Nephron progenitor cell (in vitro differentiated cells): Measurements from ENCODE around the gene ZFR.

ENCODE experiments used
- DNase-seq: peaks from one replicate; pipeline ENCODE4 v3.0.0; 2021
- H3K27ac Mint-ChIP-seq: 2 replicates; pipeline ENCODE4 v1.8.0; 2021; ENCODE audit warnings: mild to moderate bottlenecking, moderate library complexity, mixed read lengths
- H3K27me3 Mint-ChIP-seq: 2 replicates; pipeline ENCODE4 v1.8.0; 2021; ENCODE audit warnings: mild to moderate bottlenecking, low read depth, mixed read lengths; ENCODE audit not compliant: poor library complexity
- H3K36me3 Mint-ChIP-seq: 2 replicates; pipeline ENCODE4 v1.8.0; 2021; ENCODE audit warnings: low read depth, mixed read lengths
- H3K4me1 Mint-ChIP-seq: 2 replicates; pipeline ENCODE4 v1.8.0; 2021; ENCODE audit warnings: mixed read lengths
- H3K4me3 Mint-ChIP-seq: 2 replicates; pipeline ENCODE4 v1.8.0; 2021; ENCODE audit warnings: mild to moderate bottlenecking, moderate library complexity, mixed read lengths
- H3K9me3 Mint-ChIP-seq: 2 replicates; pipeline ENCODE4 v1.8.0; 2021; ENCODE audit warnings: mild to moderate bottlenecking, moderate library complexity, mixed read lengths
- TF ChIP-seq, protein P1 (sequence below): fragments of 200-600 bp; sonication (generic); IDR thresholded peaks from 2 replicates; pipeline ENCODE4 v1.5.0; 2021; ENCODE audit warnings: antibody characterized with exemption

Gene ZFR

DNA sequence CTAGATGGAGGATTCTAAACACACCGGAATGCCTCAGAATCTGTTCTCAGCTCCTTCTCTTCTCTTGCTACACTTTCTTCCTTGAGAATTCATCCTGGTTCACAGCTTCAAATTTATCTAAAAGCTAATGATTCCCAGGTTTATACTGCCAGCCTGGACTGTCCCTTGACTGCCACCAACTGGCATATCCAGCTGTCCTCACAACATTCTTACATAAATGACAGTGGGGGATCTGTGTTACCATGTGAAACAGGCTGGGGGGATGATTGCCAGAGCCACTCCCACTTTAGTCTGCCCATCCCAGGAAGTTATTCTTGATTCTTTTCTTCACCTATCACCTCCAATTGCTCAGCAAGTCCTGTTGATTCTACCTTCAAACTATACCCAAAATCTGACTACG is 27.2 kb upstream of the ZFR start:
- Mint-ChIP-seq H3K4me3 (no peak overlapping the region), H3K9me3 (peaks cover 3% of the 10 kb centered on the region), H3K36me3 (no peaks in the 10 kb centered on the region), H3K27me3 (no peaks in the 10 kb centered on the region), H3K4me1 (peaks cover 41% of the 10 kb centered on the region), H3K27ac (peak overlapping the region; percentile 55)
- TF ChIP-seq, protein P1, sequence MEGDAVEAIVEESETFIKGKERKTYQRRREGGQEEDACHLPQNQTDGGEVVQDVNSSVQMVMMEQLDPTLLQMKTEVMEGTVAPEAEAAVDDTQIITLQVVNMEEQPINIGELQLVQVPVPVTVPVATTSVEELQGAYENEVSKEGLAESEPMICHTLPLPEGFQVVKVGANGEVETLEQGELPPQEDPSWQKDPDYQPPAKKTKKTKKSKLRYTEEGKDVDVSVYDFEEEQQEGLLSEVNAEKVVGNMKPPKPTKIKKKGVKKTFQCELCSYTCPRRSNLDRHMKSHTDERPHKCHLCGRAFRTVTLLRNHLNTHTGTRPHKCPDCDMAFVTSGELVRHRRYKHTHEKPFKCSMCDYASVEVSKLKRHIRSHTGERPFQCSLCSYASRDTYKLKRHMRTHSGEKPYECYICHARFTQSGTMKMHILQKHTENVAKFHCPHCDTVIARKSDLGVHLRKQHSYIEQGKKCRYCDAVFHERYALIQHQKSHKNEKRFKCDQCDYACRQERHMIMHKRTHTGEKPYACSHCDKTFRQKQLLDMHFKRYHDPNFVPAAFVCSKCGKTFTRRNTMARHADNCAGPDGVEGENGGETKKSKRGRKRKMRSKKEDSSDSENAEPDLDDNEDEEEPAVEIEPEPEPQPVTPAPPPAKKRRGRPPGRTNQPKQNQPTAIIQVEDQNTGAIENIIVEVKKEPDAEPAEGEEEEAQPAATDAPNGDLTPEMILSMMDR: no peak
- no peak for DNase-seq

DNA sequence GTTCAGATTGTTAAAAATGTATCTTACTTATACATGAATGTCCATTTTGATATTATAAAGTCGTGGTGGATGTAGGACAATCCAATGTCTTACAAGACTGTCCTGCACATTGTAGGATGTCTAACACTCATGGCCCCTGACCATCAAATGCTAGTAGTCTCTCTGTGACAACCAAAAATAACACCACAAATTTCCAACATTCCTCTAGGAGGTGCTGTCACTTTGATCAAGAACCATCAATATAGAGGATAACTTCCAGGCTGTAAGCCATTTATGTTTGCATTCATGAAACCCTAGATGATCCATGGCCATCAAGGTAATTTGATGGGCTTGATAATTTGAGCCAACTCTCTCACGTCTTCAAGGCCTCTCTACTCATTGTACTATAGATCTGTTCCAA is 20.5 kb upstream of the ZFR start:
- H3K4me3 Mint-ChIP-seq: no peak overlapping the region
- H3K9me3 Mint-ChIP-seq: no peaks in the 10 kb centered on the region
- no peak for DNase-seq
- peaks cover 3% of the 10 kb centered on the region for H3K27me3 Mint-ChIP-seq
- no peaks in the 10 kb centered on the region for H3K36me3 Mint-ChIP-seq
- H3K4me1 Mint-ChIP-seq: no peaks in the 10 kb centered on the region
- TF ChIP-seq, protein P1: no peak
- H3K27ac Mint-ChIP-seq: no peak overlapping the region

DNA sequence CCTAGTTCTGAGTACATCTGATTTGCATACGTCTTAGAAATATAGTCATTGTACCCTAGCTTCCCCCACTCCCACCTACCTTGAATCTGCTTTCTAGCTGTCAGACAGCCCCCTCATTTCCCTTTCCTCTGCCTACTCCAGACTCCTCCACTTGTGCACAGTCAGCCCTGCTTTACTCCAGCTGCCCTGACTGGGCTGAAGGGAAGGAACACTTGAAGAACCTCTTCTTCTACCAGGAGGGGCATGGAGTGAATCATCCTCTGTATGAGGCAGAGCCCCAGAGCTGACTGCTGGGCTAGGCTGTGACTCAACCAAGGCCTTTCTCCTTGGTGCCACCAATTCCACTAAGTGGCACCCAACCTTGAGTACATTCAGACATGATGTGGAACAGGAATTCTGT is 18.1 kb upstream of the ZFR start:
- peaks cover 13% of the 10 kb centered on the region for H3K27me3 Mint-ChIP-seq
- no peaks in the 10 kb centered on the region for H3K4me1 Mint-ChIP-seq
- TF ChIP-seq, protein P1: no peak
- DNase-seq: no peak
- H3K4me3 Mint-ChIP-seq: no peak overlapping the region
- no peak overlapping the region for H3K27ac Mint-ChIP-seq
- no peaks in the 10 kb centered on the region for H3K36me3 Mint-ChIP-seq
- H3K9me3 Mint-ChIP-seq: no peaks in the 10 kb centered on the region

DNA sequence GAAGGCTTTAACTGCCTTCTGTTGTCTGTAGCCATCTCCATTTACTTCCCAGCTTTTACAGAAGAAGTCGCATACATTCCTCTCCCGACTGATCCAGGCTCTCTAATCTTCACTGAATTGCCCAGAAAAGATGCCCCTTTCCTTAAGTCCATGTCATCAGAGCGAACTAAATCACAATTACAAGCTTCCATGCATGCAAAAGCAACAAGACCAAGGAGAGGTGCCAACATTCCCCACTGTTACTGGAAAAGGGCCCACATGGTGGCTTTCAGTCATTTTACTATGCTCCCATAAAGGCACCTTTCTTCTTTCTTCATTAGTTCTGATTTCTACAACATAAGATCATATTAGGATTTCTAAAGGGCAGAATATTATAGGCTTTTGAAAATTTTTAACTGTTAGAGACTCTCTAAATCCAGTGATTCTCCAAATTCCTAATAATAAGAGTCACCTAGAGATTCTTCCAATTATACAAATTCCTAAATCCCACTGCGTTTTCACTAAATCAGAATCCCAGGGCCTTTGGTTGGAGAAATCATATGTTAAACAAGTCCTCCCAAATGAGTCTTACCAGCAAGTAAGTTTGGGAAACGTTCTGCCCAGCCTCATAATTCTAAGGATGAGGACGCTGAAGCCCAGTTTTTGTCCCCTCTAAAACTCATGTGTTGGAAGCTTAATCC is 17.0 kb upstream of the ZFR start:
- no peak for DNase-seq

DNA sequence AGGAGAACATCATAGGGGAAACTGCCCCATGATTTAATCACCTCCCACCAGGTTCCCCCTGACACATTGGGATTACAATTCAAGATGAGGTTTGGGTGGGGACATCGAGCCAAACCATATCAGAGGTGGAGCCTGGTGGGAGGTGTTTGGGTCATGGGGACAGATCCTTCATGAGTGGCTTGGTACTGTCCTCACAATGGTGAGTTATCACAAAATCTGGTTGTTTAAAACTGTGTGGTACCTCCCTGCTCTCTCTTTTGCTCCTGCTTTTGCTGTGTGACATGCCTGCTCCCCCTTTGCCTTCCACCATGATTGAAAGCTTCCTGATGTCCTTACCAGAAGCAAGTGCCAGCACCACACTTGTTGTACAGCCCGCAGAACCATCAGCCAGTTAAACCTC is 16.2 kb upstream of the ZFR start:
- H3K9me3 Mint-ChIP-seq: no peaks in the 10 kb centered on the region
- peaks cover 14% of the 10 kb centered on the region for H3K27me3 Mint-ChIP-seq
- H3K36me3 Mint-ChIP-seq: no peaks in the 10 kb centered on the region
- H3K4me1 Mint-ChIP-seq: no peaks in the 10 kb centered on the region
- TF ChIP-seq, protein P1: no peak
- H3K4me3 Mint-ChIP-seq: no peak overlapping the region
- no peak overlapping the region for H3K27ac Mint-ChIP-seq
- no peak for DNase-seq

More for the DNA sequence above, 17.0 kb upstream of the ZFR start:
- no peak overlapping the region for H3K27ac Mint-ChIP-seq
- peaks cover 13% of the 10 kb centered on the region for H3K27me3 Mint-ChIP-seq
- H3K4me3 Mint-ChIP-seq: no peak overlapping the region
- TF ChIP-seq, protein P1: no peak
- H3K4me1 Mint-ChIP-seq: no peaks in the 10 kb centered on the region
- H3K9me3 Mint-ChIP-seq: no peaks in the 10 kb centered on the region
- no peaks in the 10 kb centered on the region for H3K36me3 Mint-ChIP-seq

DNA sequence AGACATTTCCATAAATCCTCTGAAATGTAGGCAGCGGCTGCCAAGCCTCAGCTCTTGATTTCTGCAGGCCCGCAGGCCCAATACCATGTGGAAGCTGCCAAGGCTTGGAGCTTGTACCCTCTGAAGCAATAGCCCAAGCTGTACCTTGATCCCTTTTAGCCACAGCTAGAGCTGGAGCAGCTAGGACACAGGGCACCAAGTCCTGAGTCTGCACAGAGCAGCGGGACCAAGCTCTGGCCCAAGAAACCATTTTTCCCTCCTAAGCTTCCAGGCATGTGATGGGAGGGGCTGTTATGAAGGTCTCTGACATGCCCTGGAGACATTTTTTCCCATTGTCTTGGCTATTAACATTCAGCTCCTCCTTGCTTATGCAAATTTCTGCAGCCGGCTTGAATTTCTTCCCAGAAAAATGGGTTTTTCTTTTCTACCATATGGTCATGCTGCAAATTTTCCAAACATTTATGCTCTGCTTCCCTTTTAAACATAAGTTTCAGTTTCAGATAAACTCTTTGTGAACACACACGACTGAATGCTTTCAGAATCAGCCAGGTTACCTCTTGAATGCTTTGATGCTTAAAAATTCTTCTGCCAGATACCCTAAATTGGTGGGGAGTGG is 14.4 kb upstream of the ZFR start:
- TF ChIP-seq, protein P1: no peak
- Mint-ChIP-seq H3K27ac (no peak overlapping the region), H3K36me3 (no peaks in the 10 kb centered on the region), H3K4me1 (no peaks in the 10 kb centered on the region), H3K9me3 (no peaks in the 10 kb centered on the region), H3K27me3 (peaks cover 21% of the 10 kb centered on the region), H3K4me3 (no peak overlapping the region)
- no peak for DNase-seq
